Tibial nerve (tissue), 4 donors: Measurements from ENCODE around the gene UBE2I.

Source experiments
- EP300 ChIP-seq, 2 donors: sonication (generic); formaldehyde crosslinking; IDR thresholded peaks; one replicate each; pipeline ENCODE4 v1.6.1; 2017; ENCODE audit warnings: antibody characterized with exemption in 2 of 2, mild to moderate bottlenecking in 1 of 2
- POLR2A ChIP-seq, 2 donors: fragments of 450-650 bp; IDR thresholded peaks; one replicate each; pipeline ENCODE4 v1.6.1; 2017; ENCODE audit warnings: antibody characterized with exemption in 2 of 2, mild to moderate bottlenecking in 2 of 2, moderate library complexity in 2 of 2
- TF ChIP-seq, protein P1 (sequence below), 5 experiments: fragments of 200-600 bp in 3 of 5; fragments of 450-650 bp in 2 of 5; sonication (generic) in 3 of 5; IDR thresholded peaks; one replicate each; pipeline ENCODE4 v1.5.1; 2016 to 2019; ENCODE audit warnings: antibody characterized with exemption in 5 of 5, mild to moderate bottlenecking in 3 of 5, moderate library complexity in 2 of 5

DNA sequence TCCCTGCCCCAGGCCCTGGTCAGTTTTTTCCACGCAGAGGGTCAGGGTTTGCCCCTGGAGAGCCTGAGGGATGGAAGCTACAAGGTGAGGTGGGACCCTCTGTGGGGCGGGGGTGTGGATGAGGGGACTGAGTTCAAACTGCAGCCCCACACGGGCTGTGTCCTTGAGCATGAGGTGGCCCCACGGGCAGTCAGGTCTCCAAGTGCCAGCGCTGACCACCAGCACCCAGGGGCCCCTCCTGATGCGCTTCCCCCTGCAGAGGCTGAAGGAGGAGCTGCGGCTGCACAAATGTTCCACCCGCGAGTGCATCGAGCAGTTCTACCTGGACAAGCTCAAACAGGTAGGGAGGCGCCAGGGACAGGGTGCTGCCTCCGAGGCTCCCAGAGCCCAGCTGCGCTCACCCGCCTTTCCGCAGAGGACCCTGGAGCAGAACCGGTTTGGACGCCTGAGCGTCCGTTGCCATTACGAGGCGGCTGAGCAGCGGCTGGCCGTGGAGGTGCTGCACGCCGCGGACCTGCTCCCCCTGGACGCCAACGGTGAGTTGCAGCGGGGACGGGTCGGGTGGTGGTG lies 37.9 kb downstream of the UBE2I start:
- TF ChIP-seq, protein P1, sequence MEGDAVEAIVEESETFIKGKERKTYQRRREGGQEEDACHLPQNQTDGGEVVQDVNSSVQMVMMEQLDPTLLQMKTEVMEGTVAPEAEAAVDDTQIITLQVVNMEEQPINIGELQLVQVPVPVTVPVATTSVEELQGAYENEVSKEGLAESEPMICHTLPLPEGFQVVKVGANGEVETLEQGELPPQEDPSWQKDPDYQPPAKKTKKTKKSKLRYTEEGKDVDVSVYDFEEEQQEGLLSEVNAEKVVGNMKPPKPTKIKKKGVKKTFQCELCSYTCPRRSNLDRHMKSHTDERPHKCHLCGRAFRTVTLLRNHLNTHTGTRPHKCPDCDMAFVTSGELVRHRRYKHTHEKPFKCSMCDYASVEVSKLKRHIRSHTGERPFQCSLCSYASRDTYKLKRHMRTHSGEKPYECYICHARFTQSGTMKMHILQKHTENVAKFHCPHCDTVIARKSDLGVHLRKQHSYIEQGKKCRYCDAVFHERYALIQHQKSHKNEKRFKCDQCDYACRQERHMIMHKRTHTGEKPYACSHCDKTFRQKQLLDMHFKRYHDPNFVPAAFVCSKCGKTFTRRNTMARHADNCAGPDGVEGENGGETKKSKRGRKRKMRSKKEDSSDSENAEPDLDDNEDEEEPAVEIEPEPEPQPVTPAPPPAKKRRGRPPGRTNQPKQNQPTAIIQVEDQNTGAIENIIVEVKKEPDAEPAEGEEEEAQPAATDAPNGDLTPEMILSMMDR (IDR thresholded peaks at IDR 0.05), result no peak
- TF ChIP-seq POLR2A (IDR thresholded peaks at IDR 0.05) (no peak), EP300 (IDR thresholded peaks at IDR 0.05) (no peak)
